Measurements from ENCODE around the gene TIMM21. TPM values are rescaled to one million over a fixed set of nuclear protein-coding genes. Genes with fewer than 3 reads are reported as not detected.

Gene TIMM21
- total RNA-seq, 1 experiment from 2014 or later: 46.0 TPM

DNA sequence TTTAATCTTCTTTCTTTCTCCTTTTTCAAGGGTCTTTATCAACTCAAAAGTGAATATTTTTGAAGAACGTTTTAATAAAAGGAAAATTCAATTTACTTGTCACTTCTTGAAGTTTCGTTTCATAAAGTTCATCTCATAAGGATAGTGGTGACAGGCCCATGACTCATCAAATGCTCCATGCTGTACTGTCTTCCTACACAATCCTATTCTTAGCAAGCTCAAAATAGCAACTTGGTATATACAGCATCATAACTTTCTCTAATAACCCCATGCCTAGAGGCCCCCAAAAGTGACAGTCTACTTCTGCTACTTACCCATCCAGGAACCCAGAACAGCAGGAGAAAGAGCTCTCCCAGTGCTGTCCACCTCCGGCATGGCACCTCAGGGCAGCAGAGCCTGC is 8.4 kb upstream of the TIMM21 start:
- no peak for DNase-seq
- H3K27ac ChIP-seq (ENCODE audit: insufficient read length, low read depth, low read length): no peak overlapping the region
- no peak overlapping the region for H3K9ac ChIP-seq (ENCODE audit: extremely low read depth, insufficient read length, low read length)
- H3K9me3 Mint-ChIP-seq: no peaks in the 10 kb centered on the region
- H3K18ac ChIP-seq (ENCODE audit: insufficient read length, low read depth, low read length): no peak overlapping the region
- no peak overlapping the region for H2BK20ac ChIP-seq (ENCODE audit: low read depth, low read length, poor library complexity, severe bottlenecking)
- H3K56ac ChIP-seq (ENCODE audit: insufficient read length, low read depth, low read length): no peak overlapping the region
- no peak overlapping the region for H3K14ac ChIP-seq (ENCODE audit: insufficient read depth, low read length)
- no peak overlapping the region for H3K4me3 Mint-ChIP-seq
- no peaks in the 10 kb centered on the region for H3K79me1 ChIP-seq (ENCODE audit: insufficient read depth, low read depth, low read length, poor library complexity, severe bottlenecking)
- peaks cover 6 to 14% of the 10 kb centered on the region in 2 experiments; a peak in 3 of 4 replicates for H3K4me1 Mint-ChIP-seq
- H3K23ac ChIP-seq (ENCODE audit: insufficient read length, low read depth, low read length): no peak overlapping the region
- no peak overlapping the region for H3K27ac Mint-ChIP-seq
- H3K4ac ChIP-seq (ENCODE audit: low read depth, low read length): no peak overlapping the region
- H4K8ac ChIP-seq (replicated peaks; ENCODE audit: insufficient read length, low read depth, low read length): no peak overlapping the region
- TF ChIP-seq CTCF (conservative IDR thresholded peaks at IDR 0.05): no peak
- H4K91ac ChIP-seq (ENCODE audit: insufficient read length, low read depth, low read length): no peak overlapping the region
- H2BK5ac ChIP-seq (ENCODE audit: insufficient read length, low read length): no peak overlapping the region
- H4K20me1 ChIP-seq (ENCODE audit: control insufficient read depth, insufficient read depth, insufficient read length): no peaks in the 10 kb centered on the region
- no peaks in the 10 kb centered on the region for H3K27me3 ChIP-seq (ENCODE audit: insufficient read depth, low read length)
- H3K9me3 ChIP-seq (ENCODE audit: control insufficient read depth, low read depth, low read length): no peaks in the 10 kb centered on the region
- WGBS (ENCODE audit: extremely low coverage, insufficient read length, low lambda C conversion rate): no CpG with 5 or more reads among the region's 3 CpGs
- no peak overlapping the region for H2BK15ac ChIP-seq (ENCODE audit: low read depth, low read length)
- 0 out of 2 replicates have a peak, but pooled peaks cover 3% of the 10 kb centered on the region for H3K4me1 ChIP-seq (ENCODE audit: insufficient read depth, low read length)
- H3K4me2 ChIP-seq (ENCODE audit: insufficient read depth, insufficient read length, low read length): no peak overlapping the region
- peaks cover 10% of the 10 kb centered on the region for H3K27me3 Mint-ChIP-seq (ENCODE audit: low read depth)
- no peaks in the 10 kb centered on the region; a peak in 1 of 7 replicates for H3K36me3 Mint-ChIP-seq (ENCODE audit: insufficient read depth in 1 of 3, low read depth in 3 of 3)
- H2BK120ac ChIP-seq (ENCODE audit: low read depth, low read length, poor library complexity, severe bottlenecking): no peak overlapping the region
- H3T11ph ChIP-seq (ENCODE audit: low read length): no peak overlapping the region
- H3K79me2 ChIP-seq (ENCODE audit: insufficient read depth, low read length): no peaks in the 10 kb centered on the region
- H2BK12ac ChIP-seq (ENCODE audit: insufficient read length, low read depth, low read length): no peak overlapping the region
- H2AFZ ChIP-seq (ENCODE audit: low read length): no peak overlapping the region
- H2AK5ac ChIP-seq (ENCODE audit: insufficient read length, low read length): no peak overlapping the region
- no peaks in the 10 kb centered on the region for H3K23me2 ChIP-seq (ENCODE audit: insufficient read length, low read depth, low read length, poor library complexity, severe bottlenecking)
- no peak overlapping the region for H4K5ac ChIP-seq (ENCODE audit: insufficient read length, low read depth, low read length)
